Prostate gland (tissue), 2 donors: ENCODE measurements around the gene TLR10.

Experiments used
- POLR2A ChIP-seq: fragments of 450-650 bp; IDR thresholded peaks from one replicate; pipeline ENCODE4 v1.6.1; 2016; ENCODE audit warnings: antibody characterized with exemption, mild to moderate bottlenecking
- TF ChIP-seq, protein P1 (sequence below), 4 experiments: fragments of 200-600 bp in 2 of 4; fragments of 450-650 bp in 2 of 4; sonication (generic) in 2 of 4; IDR thresholded peaks; 1 replicate in 3 of 4; 2 replicates in 1 of 4; pipeline ENCODE4 v1.5.1; 2016 to 2019; ENCODE audit warnings: antibody characterized with exemption in 4 of 4, mild to moderate bottlenecking in 2 of 4, moderate library complexity in 2 of 4

DNA sequence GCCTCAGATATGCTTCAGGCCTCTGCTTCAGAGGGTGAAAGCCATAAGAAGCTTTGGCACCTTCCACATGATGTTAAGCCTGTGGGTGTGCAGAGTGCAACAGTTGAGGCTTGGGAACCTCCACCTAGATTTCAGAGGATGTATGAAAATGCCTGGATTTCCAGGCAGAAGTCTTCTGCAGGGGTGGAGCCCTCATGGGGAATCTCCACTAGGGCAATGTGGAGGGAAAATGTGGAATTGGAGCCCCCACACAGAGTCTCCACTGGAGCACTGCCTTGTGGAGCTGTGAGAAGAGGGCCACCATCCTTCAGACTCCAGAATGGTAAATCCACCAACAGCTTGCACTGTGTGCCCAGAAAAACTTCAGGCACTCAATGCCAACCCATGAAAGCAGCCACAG is 35.2 kb downstream of the TLR10 start:
- TF ChIP-seq, protein P1, sequence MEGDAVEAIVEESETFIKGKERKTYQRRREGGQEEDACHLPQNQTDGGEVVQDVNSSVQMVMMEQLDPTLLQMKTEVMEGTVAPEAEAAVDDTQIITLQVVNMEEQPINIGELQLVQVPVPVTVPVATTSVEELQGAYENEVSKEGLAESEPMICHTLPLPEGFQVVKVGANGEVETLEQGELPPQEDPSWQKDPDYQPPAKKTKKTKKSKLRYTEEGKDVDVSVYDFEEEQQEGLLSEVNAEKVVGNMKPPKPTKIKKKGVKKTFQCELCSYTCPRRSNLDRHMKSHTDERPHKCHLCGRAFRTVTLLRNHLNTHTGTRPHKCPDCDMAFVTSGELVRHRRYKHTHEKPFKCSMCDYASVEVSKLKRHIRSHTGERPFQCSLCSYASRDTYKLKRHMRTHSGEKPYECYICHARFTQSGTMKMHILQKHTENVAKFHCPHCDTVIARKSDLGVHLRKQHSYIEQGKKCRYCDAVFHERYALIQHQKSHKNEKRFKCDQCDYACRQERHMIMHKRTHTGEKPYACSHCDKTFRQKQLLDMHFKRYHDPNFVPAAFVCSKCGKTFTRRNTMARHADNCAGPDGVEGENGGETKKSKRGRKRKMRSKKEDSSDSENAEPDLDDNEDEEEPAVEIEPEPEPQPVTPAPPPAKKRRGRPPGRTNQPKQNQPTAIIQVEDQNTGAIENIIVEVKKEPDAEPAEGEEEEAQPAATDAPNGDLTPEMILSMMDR (IDR thresholded peaks at IDR 0.05), result no peak
- TF ChIP-seq POLR2A, result no peak
